ENCODE measurements around the gene JMJD8. TPM values are rescaled to one million over a fixed set of nuclear protein-coding genes. Genes with fewer than 3 reads are reported as not detected.

JMJD8 gene
- total and polyA plus RNA-seq, 8 donors = 24.2 to 229 (median 83.3) TPM

DNA sequence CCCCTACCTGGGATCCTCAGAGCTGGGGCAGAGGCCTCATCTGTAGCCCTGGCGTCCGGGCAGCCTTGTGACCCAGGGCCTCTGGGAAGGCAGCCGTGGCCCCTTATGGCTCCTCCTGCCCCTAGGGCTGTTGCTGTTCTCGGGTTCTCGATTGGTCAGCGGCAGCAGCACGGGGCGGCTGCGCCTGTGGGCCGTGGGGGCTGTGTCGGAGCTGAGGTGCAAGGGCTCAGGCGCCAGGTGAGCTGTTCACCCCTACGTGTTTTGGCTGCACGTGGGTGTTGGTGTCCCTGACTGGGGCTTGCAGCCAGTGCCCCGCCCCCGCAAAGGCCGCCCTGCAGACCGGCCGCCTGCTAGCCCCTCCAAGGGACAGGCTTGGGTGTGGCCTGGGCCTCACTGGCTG, 22.0 kb downstream of the JMJD8 start:
- Histone ChIP-seq H3K27me3 (no peaks in the 10 kb centered on the region), H3K36me3 (peaks cover 0 to 25% (median 19%) of the 10 kb centered on the region in 4 donors), H3K4me1 (peaks cover 15 to 28% (median 20%) of the 10 kb centered on the region in 4 donors), H3K4me3 (no peak overlapping the region), H3K27ac (peak overlapping the region in 1 of 5 donors; percentile 80), H3K9me3 (no peaks in the 10 kb centered on the region)
- no peak for TF ChIP-seq POLR2AphosphoS5 (IDR thresholded peaks at IDR 0.05)
- no peak for TF ChIP-seq POLR2A (IDR thresholded peaks at IDR 0.05)
- TF ChIP-seq EP300 (IDR thresholded peaks at IDR 0.05) = no peak
- TF ChIP-seq, protein P1, sequence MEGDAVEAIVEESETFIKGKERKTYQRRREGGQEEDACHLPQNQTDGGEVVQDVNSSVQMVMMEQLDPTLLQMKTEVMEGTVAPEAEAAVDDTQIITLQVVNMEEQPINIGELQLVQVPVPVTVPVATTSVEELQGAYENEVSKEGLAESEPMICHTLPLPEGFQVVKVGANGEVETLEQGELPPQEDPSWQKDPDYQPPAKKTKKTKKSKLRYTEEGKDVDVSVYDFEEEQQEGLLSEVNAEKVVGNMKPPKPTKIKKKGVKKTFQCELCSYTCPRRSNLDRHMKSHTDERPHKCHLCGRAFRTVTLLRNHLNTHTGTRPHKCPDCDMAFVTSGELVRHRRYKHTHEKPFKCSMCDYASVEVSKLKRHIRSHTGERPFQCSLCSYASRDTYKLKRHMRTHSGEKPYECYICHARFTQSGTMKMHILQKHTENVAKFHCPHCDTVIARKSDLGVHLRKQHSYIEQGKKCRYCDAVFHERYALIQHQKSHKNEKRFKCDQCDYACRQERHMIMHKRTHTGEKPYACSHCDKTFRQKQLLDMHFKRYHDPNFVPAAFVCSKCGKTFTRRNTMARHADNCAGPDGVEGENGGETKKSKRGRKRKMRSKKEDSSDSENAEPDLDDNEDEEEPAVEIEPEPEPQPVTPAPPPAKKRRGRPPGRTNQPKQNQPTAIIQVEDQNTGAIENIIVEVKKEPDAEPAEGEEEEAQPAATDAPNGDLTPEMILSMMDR (IDR thresholded peaks at IDR 0.05) = no peak
- WGBS, 5 donors = 88 to 96% (median 95%) methylated on average over 9 to 19 of the region's 19 CpGs
- intact Hi-C loops (cut with DNase I; ENCODE audit: low total_unique reads) = no loop called here
- no peak for DNase-seq

DNA sequence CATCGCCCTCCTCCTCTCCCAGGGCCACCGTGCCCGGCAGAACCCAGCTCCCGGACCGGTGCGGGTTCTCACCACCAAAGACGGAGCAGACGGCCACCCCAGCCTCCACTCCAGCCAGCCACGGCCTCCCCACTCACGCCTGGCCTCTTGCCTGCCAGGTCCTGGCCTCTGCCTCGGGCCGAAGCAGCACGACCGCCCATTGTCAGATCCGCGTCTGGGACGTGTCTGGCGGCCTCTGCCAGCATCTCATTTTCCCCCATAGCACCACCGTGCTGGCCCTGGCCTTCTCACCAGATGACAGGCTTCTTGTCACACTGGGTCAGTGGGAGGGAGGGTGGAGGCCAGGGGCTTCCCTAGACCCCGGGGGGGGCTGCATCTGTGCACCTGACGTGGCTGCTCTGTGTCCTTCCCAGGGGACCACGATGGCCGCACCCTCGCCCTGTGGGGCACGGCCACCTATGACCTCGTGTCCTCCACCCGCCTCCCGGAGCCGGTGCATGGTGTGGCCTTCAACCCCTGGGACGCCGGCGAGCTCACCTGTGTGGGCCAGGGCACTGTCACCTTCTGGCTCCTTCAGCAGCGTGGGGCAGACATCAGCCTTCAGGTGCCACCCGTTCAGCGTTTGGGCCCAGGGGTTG, 22.8 kb downstream of the JMJD8 start:
- Histone ChIP-seq H3K36me3 (peaks cover 0 to 33% (median 27%) of the 10 kb centered on the region in 4 donors), H3K4me1 (peaks cover 14 to 26% (median 19%) of the 10 kb centered on the region in 4 donors), H3K27me3 (no peaks in the 10 kb centered on the region), H3K4me3 (peak overlapping the region in 3 of 4 donors; percentile 1 to 22 (median 18)), H3K27ac (peak overlapping the region; percentile 11 to 80 (median 73)), H3K9me3 (no peaks in the 10 kb centered on the region)
- WGBS, 5 donors = 48 to 72% (median 53%) methylated on average over 14 to 35 of the region's 35 CpGs
- intact Hi-C loops (cut with DNase I; ENCODE audit: low total_unique reads) = no loop called here
- no peak for TF ChIP-seq POLR2AphosphoS5 (IDR thresholded peaks at IDR 0.05)
- TF ChIP-seq, protein P1 (IDR thresholded peaks at IDR 0.05) = peak in 2 of 7 experiments; percentile 2 to 21
- no peak for TF ChIP-seq EP300 (IDR thresholded peaks at IDR 0.05)
- no peak for DNase-seq

DNA sequence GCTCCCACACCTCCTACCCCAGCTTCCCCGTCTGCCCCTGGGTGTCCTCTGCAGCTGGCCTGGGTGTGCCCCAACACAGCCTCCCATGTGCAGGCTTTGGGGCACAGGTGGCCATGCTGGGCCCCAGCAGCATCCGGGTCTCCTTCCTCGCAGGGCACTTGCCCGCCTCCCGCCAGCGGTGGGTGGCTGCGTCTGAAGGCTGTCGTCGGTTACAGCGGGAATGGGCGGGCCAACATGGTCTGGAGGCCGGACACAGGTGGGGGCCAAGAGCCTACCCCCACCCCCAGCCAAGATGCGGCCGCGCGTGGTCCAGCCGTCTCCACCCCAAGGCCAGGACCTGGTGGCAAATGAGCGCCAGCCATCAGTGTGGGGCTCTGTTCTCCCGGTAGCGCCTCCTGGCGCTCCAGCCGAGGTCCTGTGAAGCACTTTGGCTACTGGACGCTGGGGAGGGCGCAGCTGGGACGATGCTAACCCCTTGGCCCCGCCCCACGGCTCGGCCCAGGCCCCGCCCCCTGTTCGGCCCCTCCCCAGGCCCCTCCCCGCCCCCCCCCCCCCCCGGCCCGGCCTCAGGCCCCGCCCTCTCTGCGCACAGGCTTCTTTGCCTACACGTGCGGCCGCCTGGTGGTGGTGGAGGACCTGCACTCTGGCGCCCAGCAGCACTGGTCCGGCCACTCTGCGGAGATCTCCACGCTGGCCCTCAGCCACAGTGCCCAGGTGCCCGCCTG, 23.5 kb downstream of the JMJD8 start:
- peak in 2 of 3 donors; percentile 69 to 72 for TF ChIP-seq POLR2AphosphoS5 (IDR thresholded peaks at IDR 0.05)
- TF ChIP-seq POLR2A (IDR thresholded peaks at IDR 0.05) = no peak
- TF ChIP-seq, protein P1 (IDR thresholded peaks at IDR 0.05) = peak in 6 of 7 experiments; percentile 23 to 71 (median 48)
- DNase-seq = peak; percentile 93 to 97
- H3K27ac ChIP-seq = peak overlapping the region; percentile 34 to 83 (median 73)
- peak overlapping the region; percentile 21 to 35 (median 26) for H3K4me3 ChIP-seq
- peaks cover 14 to 26% (median 19%) of the 10 kb centered on the region in 4 donors for H3K4me1 ChIP-seq
- 7 to 25% (median 13%) methylated on average over 19 to 40 of the region's 43 CpGs; no CpG with 5 or more reads in 1 of the 5 donors for WGBS, 5 donors
- H3K9me3 ChIP-seq = no peaks in the 10 kb centered on the region
- no peaks in the 10 kb centered on the region for H3K27me3 ChIP-seq
- peaks cover under 1 to 40% (median 33%) of the 10 kb centered on the region in 4 donors for H3K36me3 ChIP-seq
- intact Hi-C loops (cut with DNase I; ENCODE audit: low total_unique reads) = no loop called here

DNA sequence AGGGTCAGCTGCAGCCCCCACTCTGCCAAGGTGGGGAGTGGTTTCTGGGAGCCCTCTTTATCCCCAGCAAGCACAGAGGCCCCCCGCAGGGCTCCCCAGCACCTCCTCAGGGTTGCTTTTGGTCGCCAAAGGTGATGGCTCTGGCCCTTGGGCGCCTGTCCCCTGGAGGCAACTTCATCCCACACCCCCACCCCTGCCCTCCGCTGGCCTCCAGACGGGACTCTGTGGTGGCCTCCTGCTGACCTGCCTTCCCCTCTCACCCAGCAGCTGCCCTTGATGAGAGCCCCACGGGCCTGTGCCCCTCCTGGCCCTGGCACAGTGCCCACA, 24.0 kb downstream of the JMJD8 start:
- TF ChIP-seq POLR2AphosphoS5 (IDR thresholded peaks at IDR 0.05) (no peak), EP300 (IDR thresholded peaks at IDR 0.05) (no peak), POLR2A (IDR thresholded peaks at IDR 0.05) (no peak)
- TF ChIP-seq, protein P1 (IDR thresholded peaks at IDR 0.05) = no peak
- peak overlapping the region; percentile 34 to 83 (median 73) for H3K27ac ChIP-seq
- peaks cover 6 to 45% (median 38%) of the 10 kb centered on the region in 4 donors for H3K36me3 ChIP-seq
- H3K4me3 ChIP-seq = peak overlapping the region; percentile 21 to 35 (median 26)
- intact Hi-C loops (cut with DNase I; ENCODE audit: low total_unique reads) = no loop called here
- no peak for DNase-seq
- H3K9me3 ChIP-seq = no peaks in the 10 kb centered on the region
- H3K4me1 ChIP-seq = peaks cover 14 to 26% (median 19%) of the 10 kb centered on the region in 4 donors
- H3K27me3 ChIP-seq = no peaks in the 10 kb centered on the region
- 42 to 63% (median 56%) methylated on average over 4 to 6 of the region's 6 CpGs for WGBS, 5 donors

Measured in stomach (tissue), 9 donors.